ENCODE data around the gene RTN3.

GRCh38 chr11:63719987-63720386 is 38.7 kb downstream of the RTN3 start:
- no peak for TF ChIP-seq EZH2 (IDR thresholded peaks at IDR 0.05; ENCODE audit: borderline replicate concordance, low read length)
- TF ChIP-seq CTCF (IDR thresholded peaks at IDR 0.05; ENCODE audit: low read length): no peak
